GM18520 (cell line): ENCODE measurements around the gene CCL27.

Experiments used
- ATAC-seq: cut with Tn5 transposase; IDR thresholded peaks from one replicate; pipeline ENCODE4 v1.9.1; 2021; ENCODE audit not compliant: unreplicated experiment

Gene CCL27

DNA sequence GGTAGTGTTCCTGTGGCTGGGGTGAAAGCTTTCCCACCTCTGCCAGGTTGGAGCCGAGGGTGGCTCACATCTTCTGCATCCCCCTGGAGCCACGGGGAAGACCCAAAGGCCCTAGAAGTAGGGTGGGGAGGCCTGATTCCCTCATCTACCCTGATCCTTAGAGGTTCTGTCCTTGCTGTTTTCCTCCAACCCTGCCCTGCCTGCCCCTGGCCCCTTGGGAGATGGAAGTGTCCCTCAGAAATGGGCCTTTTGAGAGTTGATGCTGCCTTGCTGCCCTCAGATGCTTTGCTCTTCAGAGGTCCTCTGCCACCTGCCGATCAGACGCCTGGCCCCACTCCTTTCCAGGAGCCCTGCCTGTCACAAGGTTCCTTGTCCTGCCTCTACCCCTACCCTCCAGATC lies 22.4 kb upstream of the CCL27 start:
- no peak for ATAC-seq

DNA sequence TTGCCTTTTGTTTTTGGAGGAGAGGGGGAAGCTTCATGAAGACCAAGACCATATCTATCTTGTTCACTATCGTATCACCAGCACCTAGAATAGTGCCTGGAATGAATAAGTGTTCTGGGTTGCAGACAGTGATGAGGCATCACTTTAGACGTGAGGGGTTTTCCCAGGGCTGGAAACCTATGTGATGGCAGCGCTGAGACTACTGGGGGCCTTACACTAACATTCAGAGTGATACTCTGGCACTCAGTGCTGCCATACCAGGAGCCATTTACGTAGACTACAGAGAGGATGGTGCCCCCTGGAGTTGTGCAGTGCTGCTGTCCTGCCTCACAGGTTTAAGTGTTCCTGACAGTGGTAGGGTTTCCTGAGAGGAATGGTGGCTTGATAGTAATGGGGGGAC lies 21.7 kb upstream of the CCL27 start:
- ATAC-seq, result no peak

DNA sequence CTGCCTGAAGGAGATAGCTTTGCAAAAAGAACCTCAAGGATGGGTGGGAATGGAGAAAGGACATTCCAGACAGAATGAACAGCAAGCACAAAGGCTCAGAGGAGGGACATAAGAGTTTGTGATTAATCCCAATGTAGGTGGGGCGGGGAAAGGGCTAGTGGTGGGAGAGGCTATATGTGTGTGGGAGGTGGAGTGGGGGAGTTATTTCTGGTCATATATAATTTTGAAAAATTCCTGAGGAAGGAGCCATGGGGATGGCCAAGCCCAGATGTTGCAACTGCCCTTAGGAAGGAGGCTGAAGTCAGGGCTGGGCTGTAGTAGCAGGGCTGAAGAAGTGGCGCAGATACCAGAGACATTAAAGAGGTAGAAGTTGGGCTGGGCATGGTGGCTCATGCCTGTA lies 13.4 kb upstream of the CCL27 start:
- ATAC-seq, result no peak

DNA sequence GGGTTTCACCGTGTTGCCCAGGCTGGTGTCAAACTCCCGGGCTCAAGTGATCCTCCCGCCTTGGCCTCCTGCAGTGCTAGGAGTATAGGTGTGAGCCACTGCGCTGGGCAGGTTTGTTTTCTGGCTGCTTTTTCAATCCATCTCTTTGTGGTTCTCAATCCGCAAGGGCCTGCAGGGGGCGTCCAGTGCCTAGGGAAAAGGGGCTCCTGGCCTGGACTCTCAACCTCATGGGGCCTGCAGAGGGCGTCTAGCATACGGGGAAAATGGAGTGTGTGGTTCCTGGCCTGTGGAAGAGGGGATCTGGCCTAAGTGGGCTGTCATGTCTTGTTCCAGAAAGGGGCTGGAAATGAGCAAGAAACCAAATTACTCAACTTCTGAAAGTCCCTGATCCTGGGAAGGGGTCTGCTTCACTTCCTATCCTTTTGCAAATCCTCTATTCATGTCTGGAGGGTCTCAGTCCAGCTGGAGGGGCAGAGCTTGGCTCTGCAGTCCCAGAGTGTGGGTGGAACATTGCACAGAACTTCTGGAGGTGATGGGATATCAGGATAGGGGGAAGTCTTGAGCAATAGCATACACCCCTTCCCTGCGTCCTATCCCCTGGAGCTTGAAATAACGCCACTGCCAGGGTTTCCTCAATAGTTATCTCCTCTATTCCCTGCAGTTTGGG lies 12.7 kb upstream of the CCL27 start:
- no peak for ATAC-seq

DNA sequence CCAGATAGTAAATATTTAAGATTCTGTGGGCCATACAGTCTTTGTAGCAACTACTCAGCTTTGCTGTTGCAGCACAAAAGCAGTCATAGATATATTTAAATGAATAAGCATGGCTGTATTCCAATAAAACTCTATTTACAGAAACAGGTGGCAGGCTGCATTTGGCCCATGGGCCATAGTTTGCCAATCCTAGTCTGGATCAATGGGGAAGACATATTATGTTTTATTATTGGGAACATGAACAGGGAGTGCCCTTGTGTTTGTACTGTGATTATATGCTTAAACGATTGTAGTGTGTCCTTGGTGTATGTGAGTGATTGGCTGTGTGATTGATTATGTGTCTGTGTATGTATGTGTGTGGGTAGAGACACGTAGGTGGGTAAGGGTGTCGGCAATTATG lies 12.0 kb upstream of the CCL27 start:
- no peak for ATAC-seq

DNA sequence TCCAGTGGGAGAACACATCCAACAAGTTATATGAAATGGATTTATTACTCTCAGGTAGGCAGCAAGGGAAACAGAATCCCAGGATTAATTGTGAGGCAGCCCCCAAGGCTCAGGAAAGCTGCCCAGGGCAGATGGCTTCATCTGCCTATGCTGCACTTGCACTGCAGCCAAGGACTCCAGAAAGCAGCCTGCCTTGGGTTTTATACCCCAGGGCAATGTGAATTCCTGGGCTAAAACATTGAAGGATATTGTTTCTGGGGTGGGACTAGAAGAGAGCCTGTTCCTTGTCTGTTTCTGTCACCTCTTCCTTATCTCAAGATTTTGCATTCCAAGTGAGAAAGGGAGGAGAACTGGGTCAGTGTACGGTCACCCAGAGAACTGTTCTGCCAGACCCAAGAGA lies 8.8 kb upstream of the CCL27 start:
- no peak for ATAC-seq

DNA sequence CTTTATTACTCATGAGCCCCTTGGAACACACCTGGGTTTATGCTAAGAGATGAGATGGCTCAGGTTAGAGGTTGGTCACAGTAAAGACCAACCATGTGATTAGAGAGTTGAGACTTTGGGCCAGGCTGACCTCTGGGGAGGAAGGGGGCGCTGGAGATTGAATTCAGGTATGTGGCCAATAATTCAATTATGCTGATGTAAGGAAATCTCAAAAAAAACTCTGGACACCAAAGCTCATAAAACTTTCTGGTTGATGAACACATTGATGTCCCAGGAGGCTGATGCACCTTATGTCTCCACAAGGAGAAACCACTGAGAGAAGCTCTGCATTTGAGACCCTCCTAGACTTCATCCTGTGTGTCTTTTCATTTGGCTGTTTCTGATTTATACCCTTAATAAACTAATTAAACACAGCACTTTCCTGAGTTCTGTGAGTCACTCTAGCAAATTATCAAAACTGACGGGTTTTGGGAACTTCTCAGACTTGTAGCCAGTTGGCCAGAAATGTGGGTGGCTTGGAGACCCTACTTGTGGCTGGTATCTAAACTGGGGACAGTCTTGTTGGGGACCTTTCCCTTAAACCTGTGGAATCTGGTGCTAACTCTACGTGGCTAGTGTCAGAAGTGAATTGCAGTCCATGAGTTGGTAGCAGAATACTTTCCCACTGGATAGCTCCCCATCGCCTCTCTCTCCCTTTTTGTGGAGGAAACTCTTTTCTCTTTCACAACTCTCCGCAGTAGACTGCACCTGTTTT lies 7.5 kb upstream of the CCL27 start:
- no peak for ATAC-seq

DNA sequence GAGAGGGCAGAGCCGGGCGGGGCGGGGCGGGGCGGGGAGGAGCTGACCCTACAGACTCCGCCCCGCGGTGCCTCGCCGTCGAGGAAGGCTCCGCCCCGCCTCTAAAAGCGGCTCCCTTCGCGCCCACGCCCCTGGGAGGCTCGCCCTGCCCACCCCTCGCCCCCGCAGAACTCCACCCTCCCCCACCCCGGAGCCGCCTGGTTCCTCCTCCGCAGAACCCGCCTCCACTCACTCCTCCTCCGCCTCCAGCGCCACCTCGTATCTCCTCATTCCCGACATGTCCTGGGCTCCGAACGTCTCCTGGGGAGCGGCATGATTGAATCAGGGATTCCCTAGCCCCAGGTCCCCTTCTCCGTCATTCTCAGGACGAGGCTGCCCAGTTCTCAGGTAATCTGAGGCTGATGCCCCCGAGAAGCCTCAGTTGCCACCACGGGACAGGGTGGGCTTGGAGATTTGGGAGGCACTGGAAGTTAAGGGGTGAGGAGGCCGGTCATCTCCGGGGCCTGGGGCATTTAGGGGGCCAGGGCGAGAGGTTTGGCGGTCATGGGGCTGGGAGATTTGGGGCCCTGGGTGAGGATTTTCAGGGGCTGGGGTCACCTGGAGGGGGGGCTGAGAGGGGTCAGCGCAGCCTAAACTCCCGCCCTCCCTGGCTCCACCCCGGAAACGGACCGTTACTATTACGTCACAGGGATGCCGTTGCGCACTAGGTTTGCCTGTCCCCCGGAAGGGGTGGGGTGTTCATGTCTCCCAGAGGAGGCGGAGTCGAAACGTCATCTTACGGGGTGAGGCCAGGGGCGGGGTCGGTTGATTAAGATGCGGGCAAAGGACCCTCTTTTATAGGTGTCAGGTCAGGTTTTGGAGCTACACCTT lies 3.2 kb upstream of the CCL27 start:
- ATAC-seq, result peak; percentile 60

DNA sequence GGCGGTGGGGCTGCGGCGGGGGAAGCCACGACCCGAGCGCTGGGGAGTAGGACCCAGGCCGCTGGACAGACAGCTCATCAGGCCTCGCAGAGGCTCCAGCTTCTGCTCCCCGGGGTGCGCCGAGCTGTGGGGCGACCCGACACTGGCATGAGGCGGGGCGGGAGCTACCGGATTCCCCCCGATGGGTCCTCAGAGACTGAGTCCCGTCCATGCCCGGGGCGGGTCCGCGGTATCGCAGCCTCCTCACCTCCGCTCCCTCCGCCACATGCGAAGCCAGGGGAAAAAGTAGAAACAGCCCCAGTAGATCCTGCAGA lies 2.6 kb upstream of the CCL27 start:
- no peak for ATAC-seq

DNA sequence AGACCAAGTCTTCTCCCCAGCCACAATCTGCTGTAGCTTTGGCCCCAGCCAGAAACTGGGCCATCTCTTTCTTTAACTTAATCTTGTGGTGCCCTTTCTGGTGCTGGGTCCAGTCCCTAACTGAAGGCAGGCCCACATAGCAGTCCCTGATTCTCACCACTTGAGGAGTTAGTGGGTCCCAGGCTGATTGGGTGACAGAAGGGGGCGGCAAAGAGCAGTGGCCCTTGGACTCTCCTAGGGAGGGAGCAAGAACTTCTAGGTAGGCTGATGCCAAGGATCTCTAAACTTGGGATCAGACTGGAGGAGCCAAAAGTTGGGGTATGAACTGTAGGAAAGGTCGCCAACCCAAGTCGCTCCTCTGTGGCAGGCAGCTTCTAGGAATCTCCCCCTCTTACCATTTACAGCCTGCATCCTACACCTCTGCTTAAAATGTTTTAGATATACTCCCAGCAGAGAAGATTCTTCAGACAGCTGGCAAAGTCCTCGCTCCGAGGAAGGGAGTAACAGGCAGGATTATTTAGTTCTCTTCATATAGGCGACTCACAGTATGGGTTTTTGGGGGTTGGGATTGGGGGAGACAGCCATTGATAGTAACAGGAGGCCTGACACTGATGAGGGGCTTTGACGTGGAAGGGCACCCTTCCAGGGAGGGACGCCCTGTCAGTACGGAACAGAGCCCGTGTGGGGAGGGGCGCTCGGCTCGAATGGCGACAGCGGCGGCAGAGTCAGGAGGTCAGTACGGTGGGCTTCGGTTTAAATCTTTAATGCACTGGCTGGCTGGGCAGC lies 2.0 kb upstream of the CCL27 start:
- ATAC-seq, result peak; percentile 34

DNA sequence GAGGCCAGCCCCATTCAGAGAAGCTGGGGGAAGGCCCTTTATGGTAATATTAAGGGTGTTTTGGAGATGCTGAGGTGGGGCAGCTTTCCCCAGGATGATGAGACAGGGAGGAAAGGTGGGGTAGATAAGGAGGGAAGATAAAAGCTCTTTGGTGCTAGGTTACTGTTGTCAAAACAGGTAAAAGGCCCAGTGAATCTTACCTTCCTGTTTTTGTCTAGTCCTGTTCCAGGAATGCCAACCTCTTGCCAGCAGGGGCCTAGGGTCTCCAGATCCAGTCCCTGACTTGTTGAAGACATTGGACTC lies 797 bp upstream of the CCL27 start:
- ATAC-seq, result no peak

DNA sequence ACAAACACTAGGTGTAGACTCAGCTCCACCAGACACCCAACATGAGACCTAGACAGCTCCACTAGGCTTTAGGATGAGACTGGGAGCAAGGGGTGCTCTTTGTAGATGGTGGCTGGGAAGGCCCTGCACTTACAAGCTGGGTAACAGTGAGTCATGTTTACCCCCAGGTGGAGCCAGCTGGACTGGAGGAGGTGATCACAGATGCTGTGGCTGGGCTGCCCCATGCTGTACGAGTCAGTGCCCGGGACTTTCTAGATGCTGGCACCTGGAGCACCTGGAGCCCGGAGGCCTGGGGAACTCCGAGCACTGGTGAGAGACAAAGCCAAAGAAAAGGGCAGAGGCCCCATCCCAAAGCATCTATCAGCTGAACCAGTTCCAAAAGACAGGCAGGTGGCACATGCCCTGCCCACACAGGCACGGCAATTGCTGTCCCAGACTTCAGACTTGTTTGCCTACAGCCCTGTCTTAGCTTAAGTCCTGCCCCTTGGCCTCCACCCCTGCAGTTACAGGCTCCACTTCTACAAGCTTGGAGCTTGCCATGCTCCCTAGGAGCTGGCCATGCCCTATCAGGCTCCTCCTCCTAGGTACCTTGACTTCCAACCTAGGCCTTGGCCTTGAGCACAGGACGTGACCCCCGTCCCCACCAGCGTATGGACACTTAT lies 2.7 kb downstream of the CCL27 start:
- ATAC-seq, result no peak

DNA sequence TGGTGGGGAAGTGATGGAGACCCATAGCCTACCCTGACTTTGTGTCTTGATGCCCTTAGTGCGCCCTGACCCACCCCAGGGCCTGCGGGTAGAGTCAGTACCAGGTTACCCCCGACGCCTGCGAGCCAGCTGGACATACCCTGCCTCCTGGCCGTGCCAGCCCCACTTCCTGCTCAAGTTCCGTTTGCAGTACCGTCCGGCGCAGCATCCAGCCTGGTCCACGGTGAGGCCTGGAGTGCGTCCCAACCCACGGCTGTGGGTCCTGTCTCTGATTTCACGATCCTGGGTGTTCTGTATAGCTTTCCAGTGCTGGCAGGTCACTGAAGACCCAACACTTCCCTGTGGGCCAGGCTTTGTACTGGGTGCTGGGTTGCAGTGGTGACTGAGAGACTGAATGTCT lies 4.0 kb downstream of the CCL27 start:
- ATAC-seq, result no peak

DNA sequence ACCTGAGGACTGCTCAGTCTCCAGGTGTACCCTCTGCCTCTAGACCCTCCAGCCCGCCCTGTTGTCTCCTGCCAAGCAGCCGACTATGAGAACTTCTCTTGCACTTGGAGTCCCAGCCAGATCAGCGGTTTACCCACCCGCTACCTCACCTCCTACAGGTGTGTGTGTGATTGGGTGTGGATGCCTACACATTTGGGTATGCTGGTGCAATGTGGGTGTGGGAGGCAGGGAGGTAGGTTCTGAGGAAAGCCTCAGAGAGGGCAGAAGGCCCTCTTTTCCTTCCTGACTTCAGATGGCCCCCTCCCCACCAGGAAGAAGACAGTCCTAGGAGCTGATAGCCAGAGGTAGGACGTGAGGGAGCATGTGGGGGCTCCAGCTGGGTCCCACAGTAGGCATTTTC lies 5.5 kb downstream of the CCL27 start:
- no peak for ATAC-seq

DNA sequence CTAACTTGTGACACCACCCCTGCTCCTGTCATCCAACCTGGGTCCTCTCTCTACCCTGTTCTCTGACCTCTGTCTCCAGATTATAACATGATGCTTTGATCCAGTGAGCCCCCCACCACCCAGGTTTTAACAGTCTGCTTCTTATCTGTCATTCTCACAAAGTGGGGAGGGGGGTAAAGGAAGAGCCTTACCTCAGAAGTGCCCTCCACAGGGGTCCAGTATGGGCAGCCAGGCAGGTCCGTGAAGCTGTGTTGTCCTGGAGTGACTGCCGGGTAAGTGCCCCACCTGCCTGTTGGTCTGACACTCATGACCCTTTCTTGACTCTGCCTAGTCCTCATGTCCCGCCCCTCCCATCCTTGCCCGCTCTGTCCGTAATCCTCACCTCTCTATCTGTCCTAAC lies 7.1 kb downstream of the CCL27 start:
- ATAC-seq, result no peak

DNA sequence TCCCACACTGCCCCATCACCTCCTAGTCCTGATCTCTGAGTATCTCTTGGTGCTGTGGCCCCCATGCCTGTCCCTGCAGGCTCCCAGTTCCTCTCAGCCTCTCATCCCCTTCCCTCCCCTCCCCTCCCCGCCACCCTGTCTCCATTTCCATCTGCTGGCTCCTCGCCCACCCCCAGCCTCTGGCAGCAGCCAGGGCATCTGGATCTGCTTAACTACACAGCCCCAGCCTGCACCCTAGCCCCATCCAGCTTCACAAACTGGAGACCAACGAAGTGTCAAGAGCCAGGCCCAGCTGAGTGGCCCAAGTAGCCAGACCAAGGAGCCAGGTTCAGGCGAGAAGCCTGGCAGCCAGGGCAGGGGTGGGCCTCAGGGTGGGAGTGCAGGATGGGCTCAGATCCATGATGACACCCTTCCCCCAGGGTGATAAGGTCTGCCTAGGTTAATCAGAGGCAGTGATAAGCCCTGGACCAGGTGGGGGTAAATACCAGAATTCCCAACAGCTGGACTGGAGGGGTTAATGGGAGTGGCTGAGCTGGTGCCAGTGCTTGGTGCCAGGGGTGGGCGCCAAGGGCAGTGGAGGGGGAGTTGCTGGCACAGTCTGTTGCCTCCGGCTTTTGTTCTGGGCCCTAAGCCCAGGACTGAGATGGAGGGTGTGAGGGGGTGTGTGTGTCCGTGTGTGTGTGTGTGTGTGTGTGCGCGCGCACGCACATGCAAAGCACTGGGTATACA lies 8.0 kb downstream of the CCL27 start:
- ATAC-seq, result no peak

DNA sequence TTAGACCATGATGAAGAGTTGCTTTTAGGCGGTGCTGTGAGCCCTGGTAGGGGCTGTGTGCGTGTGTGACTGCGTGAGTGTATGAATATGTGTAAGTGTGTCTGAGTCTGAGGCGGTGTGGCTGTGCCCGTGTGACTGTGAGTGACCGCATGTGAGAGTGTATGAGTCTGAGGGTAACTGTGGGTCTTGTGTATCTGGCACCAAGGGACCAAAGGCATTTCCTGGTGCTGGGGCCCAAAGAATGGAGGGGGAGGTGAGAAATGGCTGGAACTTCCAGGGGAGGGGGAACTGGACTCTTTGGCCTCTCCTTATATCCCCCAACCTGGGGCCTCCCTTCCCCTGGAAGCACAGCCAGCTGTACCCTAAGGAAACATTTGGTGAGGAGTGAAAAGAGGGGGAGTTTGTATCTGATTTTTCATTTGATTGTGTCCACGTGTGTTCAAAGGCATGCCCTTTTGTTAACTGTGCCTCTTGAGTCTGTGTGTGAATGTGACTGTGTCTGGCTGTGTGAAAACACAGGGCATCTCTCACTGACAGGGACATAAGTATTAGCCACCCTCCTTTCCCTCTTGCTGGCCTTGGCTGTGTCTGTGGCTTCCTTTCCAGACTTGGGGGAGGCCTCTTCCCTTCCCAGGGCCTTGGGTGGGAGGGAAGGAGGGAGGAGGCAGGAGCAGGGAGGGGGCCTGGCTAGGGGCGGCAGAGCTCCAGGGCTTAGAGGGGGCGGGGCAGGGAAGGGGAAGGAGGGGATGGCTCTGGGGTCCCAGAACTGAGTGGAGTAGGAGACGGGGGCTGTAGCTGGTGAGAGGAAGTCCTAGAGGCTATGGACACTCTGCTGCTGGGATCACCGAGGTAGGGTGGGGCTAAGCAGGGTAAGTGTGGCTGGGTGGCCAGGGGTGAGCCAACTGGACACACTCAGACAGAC lies 9.0 kb downstream of the CCL27 start:
- ATAC-seq, result no peak

DNA sequence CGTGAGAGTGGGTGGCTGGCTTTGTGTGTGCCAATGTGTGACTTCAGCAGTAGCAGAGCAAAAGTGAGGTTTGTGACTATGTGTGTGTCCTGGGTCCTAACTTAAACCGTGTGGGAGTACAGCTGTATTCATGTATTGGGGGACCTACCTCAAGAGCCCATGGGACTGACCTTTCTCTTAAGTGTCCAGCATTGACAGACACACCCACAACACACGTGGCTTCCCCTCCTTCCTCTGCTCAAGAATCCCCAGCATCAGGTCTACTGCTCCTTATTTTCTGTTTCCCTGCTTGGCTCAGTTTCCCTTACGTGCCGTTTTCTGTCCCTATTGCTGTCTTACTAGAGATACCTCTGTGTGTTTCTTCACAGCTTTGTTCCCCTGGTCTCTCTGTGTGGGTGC lies 9.9 kb downstream of the CCL27 start:
- ATAC-seq, result no peak

DNA sequence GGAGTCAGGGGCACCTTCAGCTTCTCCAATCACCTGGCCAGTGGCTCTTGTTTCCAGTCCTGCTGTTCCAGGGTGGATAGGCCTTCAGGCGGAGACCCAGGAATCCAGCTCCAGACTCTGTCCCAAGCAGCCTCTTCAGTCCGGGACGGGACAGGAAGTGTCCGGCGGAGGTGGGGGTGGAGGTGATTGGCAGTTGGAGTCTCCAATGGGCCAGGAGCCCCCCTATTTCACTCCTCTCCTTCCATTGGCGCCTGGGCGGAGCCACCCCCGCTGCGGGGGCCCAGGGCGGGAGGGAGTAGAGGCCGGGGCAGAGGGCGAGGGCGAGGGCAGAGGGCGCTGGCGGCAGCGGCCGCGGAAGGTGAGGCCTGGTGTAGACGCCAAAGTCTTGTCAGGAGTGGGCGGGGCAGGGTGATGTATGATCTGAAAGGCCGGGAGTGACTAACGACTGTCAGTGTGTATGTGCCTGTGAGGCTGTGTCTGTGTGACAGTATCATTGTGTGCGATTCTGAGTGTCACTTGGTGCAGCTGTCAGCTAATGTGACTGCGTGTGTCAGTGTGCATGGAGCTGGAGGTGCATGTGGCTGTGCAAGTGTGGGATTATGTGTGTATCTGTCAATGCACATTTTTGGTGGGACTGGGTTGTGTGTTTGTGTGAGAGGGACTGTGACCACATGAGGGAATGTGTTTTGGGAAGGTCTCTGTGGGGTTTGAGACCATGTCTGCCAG lies 10.4 kb downstream of the CCL27 start, which contains the start of gene IL11RA:
IL11RA (plus strand) TSS at position 310 of the 726 bp plus-strand sequence. CDS start 3,033 bp downstream, outside the sequence.
- no peak for ATAC-seq
